H54 (cell line): Measurements from ENCODE around the gene BSDC1.

ENCODE experiments used
- DNase-seq: peaks from one replicate; pipeline ENCODE4 v3.0.0; 2011; ENCODE audit warnings: low spot score, mixed read lengths; ENCODE audit not compliant: insufficient read length
- FAIRE-seq: peaks from 3 replicates; lab custom pipeline; 2011; peaks lifted over from hg19 to GRCh38; lab: Jason Lieb, UNC
- POLR2A ChIP-seq: IDR thresholded peaks from 2 replicates; pipeline ENCODE4 v1.6.1; 2011; ENCODE audit warnings: low read depth, mild to moderate bottlenecking, low read length

BSDC1 gene

GRCh38 chr1:32341186-32341757 lies 53.0 kb downstream of the BSDC1 start:
- DNase-seq (no peak), FAIRE-seq (no peak)
- TF ChIP-seq POLR2A: no peak

- TF ChIP-seq POLR2A: no peak
- FAIRE-seq: no peak
Measured at GRCh38 chr1:32339363-32339978, 54.8 kb downstream of the BSDC1 start.

GRCh38 chr1:32338637-32339145 lies 55.5 kb downstream of the BSDC1 start:
- no peak for FAIRE-seq
- TF ChIP-seq POLR2A: no peak

More at GRCh38 chr1:32339363-32339978, 54.8 kb downstream of the BSDC1 start:
- no peak for DNase-seq

GRCh38 chr1:32337855-32338636 lies 56.2 kb downstream of the BSDC1 start:
- DNase-seq: no peak
- peak; percentile 69 for FAIRE-seq
- TF ChIP-seq POLR2A: no peak

More at GRCh38 chr1:32338637-32339145, 55.5 kb downstream of the BSDC1 start:
- no peak for DNase-seq

- DNase-seq: peak; percentile 79
- no peak for TF ChIP-seq POLR2A
- FAIRE-seq: peak; percentile 88
Measured at GRCh38 chr1:32336963-32337675, 57.1 kb downstream of the BSDC1 start.

GRCh38 chr1:32336591-32336932 lies 57.7 kb downstream of the BSDC1 start:
- FAIRE-seq (no peak), DNase-seq (no peak)
- TF ChIP-seq POLR2A: no peak

GRCh38 chr1:32335790-32336590 lies 58.3 kb downstream of the BSDC1 start, which contains the start of gene MARCKSL1:
Gene MARCKSL1 (minus strand): TSS chr1:32336233. CDS start chr1:32336033, 200 bp downstream.
- peak; percentile 81 for TF ChIP-seq POLR2A
- DNase-seq (no peak), FAIRE-seq (no peak)

GRCh38 chr1:32335535-32335789 lies 58.8 kb downstream of the BSDC1 start:
- DNase-seq (no peak), FAIRE-seq (no peak)
- no peak for TF ChIP-seq POLR2A

- FAIRE-seq (no peak), DNase-seq (no peak)
- TF ChIP-seq POLR2A: no peak
Measured at GRCh38 chr1:32334864-32335534, 59.2 kb downstream of the BSDC1 start.

- no peak for DNase-seq
- FAIRE-seq: no peak
- no peak for TF ChIP-seq POLR2A
Measured at GRCh38 chr1:32334274-32334861, 59.9 kb downstream of the BSDC1 start.

GRCh38 chr1:32333251-32333963 lies 60.8 kb downstream of the BSDC1 start:
- FAIRE-seq (no peak), DNase-seq (no peak)
- TF ChIP-seq POLR2A: no peak
